Measurements from ENCODE around the gene GAA.

DNA sequence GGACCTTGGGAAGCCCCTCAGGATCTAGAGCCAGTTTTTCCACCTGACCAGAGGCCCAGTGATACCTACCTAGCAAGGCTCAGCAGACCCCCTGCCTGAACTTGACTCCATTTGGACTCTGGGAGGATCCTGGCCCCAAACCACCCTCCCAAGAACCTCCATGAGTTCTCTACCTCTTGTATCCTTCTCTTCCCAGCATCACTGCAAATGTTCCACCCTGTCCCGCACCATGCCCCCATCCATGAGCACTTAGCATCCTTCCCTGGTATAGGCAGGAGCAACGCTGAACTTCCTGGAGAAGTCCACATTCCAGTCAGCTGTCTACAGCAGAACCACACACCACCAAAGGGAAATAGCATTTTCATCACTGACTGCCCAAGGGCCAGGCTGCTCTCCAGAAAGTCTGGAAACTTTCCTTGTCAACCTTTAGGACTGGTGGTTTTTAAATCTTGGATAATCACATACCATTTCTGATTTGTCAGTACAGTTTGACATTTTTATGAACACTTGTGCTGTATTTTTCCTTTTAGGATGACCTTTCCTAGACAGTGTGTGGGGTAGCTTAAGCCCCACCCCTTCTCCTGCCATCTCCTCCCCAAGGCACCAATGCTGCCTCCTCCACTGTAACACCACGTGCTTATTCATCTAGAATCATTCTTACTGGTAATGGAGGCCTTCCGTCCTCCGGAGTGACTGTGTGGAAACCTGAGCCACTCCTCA, 31.7 kb downstream of the GAA start:
- TF ChIP-seq POLR2A (IDR thresholded peaks at IDR 0.05) = no peak
- TF ChIP-seq, protein P1, sequence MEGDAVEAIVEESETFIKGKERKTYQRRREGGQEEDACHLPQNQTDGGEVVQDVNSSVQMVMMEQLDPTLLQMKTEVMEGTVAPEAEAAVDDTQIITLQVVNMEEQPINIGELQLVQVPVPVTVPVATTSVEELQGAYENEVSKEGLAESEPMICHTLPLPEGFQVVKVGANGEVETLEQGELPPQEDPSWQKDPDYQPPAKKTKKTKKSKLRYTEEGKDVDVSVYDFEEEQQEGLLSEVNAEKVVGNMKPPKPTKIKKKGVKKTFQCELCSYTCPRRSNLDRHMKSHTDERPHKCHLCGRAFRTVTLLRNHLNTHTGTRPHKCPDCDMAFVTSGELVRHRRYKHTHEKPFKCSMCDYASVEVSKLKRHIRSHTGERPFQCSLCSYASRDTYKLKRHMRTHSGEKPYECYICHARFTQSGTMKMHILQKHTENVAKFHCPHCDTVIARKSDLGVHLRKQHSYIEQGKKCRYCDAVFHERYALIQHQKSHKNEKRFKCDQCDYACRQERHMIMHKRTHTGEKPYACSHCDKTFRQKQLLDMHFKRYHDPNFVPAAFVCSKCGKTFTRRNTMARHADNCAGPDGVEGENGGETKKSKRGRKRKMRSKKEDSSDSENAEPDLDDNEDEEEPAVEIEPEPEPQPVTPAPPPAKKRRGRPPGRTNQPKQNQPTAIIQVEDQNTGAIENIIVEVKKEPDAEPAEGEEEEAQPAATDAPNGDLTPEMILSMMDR (IDR thresholded peaks at IDR 0.05) = no peak

Data from body of pancreas (tissue), 4 donors.